GM08714 (cell line): ENCODE results near the gene CHKA.

Experiments used
- H3K4me3 ChIP-seq: fragments of 200-500 bp; sonication (Bioruptor generic); 2 replicates; pipeline ENCODE4 v1.5.1; 2014; ENCODE audit warnings: mild to moderate bottlenecking, low read length, inconsistent platforms
- ZNF274 ChIP-seq: IDR thresholded peaks from 2 replicates; pipeline ENCODE4 v1.6.1; 2012; ENCODE audit warnings: mild to moderate bottlenecking, low read depth, low read length

The CHKA gene

DNA sequence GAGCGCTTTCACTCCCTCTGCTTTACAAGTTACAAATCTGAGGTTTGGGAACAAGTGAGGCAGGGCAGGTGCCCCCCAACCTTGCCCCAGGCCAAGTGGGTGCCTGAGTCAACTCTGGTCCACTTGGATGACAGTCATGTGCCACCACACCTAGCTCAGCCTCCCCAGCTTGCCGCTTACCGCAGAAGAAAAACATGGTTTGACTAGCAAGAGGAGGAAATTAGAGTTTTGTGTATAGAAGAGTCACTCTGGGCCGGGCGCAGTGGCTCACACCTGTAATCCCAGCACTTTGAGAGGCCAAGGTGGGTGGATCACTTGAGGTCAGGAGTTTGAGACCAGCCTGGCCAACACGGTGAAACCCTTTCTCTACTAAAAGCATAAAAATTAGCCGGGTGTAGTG lies 27.7 kb upstream of the CHKA start:
- H3K4me3 ChIP-seq: no peak overlapping the region
- no peak for TF ChIP-seq ZNF274

GRCh38 chr11:68148071-68148805 lies 27.1 kb upstream of the CHKA start:
- no peak overlapping the region for H3K4me3 ChIP-seq
- no peak for TF ChIP-seq ZNF274

DNA sequence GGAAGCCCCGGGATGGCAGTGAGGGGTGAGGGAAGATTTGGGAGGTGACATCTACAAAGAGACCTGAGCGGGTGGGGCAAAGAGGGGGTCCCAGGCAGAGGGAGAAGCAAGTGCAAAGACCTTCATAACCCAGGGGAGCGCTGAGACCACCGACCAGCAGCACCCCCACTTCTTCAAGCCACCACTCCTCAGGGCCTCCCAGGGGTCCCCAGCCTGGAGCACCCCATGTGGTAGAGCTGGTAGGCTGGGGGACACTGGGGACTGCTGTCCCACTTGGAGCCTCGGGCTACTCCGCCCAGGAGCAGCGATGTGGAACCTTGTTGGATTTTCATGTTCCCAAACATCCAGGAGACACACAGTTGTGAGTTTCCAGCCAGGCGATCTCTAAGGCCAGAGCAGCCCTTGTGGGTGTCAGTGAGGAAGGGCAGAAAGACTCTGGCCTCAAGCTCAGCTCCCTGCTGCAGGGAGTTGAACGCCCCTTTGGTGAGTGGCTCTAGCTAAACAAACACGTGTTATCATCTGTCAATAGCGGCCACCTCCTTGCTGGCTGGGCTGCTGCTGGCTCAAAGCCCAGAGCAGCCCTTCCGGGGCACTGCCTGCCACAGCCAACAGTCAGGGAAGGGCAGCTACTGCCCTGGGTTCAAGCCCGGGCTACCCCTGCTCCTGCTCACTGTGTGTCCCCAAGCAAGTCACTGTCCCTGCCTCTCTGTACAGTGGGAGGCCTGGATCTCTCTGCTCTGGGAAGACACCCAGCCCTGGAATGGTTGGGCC lies 25.7 kb upstream of the CHKA start:
- no peak overlapping the region for H3K4me3 ChIP-seq
- no peak for TF ChIP-seq ZNF274

GRCh38 chr11:68146010-68146540 lies 24.9 kb upstream of the CHKA start:
- no peak overlapping the region for H3K4me3 ChIP-seq
- no peak for TF ChIP-seq ZNF274

- H3K4me3 ChIP-seq: no peak overlapping the region
- no peak for TF ChIP-seq ZNF274
Measured at GRCh38 chr11:68145120-68145866, 24.1 kb upstream of the CHKA start.

DNA sequence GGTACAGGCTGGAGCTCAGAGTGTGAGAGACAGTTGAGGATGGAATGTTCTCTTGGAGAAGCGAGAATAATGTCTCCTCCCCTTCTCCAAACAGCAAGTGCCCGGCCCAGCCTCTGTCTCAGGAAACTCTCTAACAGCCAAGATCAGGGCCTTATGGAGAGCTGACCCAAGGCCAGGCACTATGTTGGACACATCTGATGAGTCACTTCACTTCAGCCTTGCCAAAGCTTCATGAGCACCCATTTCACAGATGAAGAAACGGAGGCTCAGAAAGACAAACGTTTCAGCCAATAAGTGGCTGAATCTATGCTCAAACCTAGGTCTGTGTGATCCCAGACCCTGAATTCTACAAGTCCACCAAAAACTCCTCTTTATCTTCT lies 22.1 kb upstream of the CHKA start:
- H3K4me3 ChIP-seq: no peak overlapping the region
- TF ChIP-seq ZNF274: no peak

DNA sequence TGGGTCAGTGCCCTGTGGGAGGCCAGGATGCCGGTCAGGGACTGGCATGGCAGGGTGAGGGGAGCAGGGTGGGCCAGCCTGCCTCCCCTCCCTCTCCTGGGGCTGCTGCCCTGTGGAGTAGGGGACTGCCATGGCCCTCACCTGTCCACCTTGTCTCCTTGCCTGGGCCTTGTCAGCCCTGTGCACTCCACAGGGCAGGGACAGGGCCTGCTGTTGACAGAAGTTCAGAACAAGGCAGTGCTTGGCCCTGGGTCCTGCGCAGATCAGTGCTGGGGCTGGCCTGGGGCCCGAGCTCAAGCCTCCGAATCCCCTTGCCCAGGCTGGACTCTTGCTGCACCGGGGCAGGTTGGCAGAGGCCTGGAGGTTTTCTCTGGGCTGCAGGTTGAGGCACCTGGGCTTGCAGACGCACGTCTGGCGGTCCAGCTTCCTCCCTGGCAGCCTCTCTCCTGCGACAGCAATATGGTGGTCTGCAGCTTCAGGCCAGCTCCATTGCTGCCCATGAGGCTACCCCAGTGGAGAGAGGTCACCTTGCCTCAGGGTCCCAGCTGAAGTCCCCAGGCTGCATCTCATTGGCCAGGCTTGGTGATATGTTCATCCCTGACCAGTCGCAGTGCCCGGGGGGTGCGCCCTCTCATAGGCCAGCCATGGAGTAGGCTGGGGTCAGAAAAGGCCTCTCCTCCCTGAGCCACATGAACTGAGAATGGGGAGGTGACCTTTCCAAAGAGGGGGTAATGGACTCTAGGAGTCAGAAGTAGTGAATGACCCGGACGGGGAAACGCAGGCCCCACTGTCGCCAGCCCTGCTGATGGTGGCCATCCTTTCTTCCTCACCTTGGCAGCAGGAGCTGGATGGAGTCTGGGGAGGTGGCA lies 21.5 kb upstream of the CHKA start:
- no peak overlapping the region for H3K4me3 ChIP-seq
- TF ChIP-seq ZNF274: no peak

DNA sequence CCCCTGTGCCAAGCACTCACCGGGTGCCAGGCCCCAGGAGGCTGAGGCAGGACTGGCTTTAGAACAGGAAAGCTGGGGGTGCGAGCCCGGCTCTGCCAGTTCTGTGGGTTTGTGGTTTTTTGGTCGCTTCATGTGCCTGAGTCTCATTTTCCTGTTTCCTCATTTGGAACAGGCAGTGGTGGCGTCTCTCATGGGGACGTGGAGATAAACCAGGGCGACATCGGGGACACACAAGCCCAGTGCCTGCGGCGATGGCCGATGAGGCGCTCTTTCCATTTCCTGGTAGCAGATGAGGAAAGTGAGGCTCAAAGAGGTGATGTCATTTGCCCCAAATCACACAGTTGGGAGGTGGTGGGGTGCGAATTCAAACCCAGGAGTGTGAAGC lies 20.8 kb upstream of the CHKA start:
- H3K4me3 ChIP-seq: no peak overlapping the region
- no peak for TF ChIP-seq ZNF274

GRCh38 chr11:68141246-68142027 lies 20.2 kb upstream of the CHKA start:
- TF ChIP-seq ZNF274: no peak
- H3K4me3 ChIP-seq: no peak overlapping the region

GRCh38 chr11:68140496-68141245 lies 19.5 kb upstream of the CHKA start:
- no peak overlapping the region for H3K4me3 ChIP-seq

DNA sequence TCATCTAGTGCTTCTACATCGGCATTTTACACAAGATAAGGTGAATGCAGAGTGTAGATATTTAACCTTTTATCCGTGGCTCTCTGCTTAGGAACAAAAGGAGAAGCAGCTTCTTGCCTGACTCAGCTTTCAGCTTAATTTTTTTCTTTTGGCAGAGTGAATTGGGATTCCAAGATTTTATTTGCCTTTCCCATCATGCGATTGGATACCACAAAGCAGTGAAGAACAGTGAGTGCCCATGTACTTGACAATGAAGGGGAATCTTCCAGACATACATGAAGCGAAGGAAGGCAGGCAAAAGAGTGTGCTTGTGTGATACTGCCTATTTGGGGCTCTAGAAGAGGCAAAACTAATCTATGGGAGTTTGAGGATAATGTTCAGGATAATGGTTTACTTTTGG lies 17.0 kb upstream of the CHKA start:
- no peak overlapping the region for H3K4me3 ChIP-seq
- no peak for TF ChIP-seq ZNF274

More at GRCh38 chr11:68140496-68141245, 19.5 kb upstream of the CHKA start:
- TF ChIP-seq ZNF274: no peak

DNA sequence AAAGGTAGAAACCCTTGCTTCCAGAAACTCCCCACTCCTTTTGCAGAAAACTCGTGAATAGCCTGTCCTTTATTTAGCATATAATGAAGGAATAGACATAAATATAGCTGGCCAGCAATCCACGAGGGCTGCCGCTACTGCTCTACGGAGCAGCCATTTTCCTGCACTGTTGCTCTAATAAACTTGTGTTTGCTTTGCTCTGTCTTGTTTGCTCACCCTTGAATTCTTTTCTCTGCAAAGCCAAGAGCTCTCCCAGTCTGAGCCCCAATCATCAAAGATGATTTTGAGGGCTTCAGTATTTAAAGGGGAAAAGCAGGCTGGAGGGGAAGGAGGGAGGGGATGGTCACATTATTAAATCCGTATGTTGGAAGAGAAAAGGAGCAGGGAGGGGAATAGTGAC lies 16.6 kb upstream of the CHKA start:
- no peak overlapping the region for H3K4me3 ChIP-seq
- TF ChIP-seq ZNF274: no peak
